KG1 (cell line): ENCODE data around the gene FRMPD2.
"Not testable (repeated sequence)": the region's sequence is repeated elsewhere in the genome, so short reads cannot be mapped to it uniquely, and the experiment has no call there.

Experiments
- DNase-seq: peaks from one replicate; lab custom pipeline; 2025; lab: John Stamatoyannopoulos, UW

FRMPD2 gene

DNA sequence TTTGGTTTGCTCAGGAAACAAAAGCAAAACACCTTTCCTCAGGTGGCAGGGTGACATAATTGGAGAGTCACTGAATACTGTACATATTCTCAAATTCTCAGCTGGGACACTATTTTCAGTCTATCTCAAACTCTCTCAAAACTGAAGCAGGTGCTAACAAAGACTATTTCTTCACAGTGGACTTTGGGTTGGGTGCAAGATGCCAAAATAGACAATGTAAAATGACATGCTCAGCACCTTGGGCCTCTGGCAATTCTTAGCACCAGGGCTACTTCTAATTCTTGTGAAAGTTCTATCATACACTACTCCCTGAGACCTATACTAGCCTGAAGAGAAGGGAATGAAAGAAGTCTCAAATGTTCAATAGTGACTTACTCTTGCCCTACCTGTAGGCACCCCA, 151.9 kb downstream of the FRMPD2 start:
- not testable (repeated sequence) for DNase-seq

DNA sequence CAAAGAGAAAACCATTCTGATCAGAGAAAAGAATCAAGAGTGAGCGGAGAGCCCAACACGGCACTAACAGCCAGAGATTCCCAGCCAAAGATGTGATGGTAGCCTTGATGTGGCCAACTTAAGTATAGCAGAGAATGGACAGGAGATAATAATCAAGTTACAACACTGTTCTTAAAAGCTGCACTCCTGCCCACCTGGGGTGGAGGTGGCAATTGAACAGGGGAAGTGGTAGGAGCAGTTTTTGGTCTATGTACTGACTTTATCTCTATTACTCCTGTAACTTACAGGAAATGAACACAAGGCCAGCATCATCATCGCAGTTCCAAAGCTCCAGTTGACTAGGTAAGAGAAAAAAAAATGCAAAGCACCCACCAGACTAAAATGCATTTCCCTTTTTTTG, 164.2 kb downstream of the FRMPD2 start:
- DNase-seq, result not testable (repeated sequence)
